Gastroesophageal sphincter (tissue), 3 donors: ENCODE results near the gene NIPBL.
"Not testable (repeated sequence)": the region's sequence is repeated elsewhere in the genome, so short reads cannot be mapped to it uniquely, and the experiment has no call there.

ENCODE experiments used
- POLR2A ChIP-seq, 2 donors: fragments of 450-650 bp; IDR thresholded peaks; one replicate each; pipeline ENCODE4 v1.6.1; 2017; ENCODE audit warnings: antibody characterized with exemption in 2 of 2, mild to moderate bottlenecking in 2 of 2, moderate library complexity in 1 of 2
- TF ChIP-seq, protein P1 (sequence below), 4 experiments: fragments of 200-600 bp in 2 of 4; fragments of 450-650 bp in 2 of 4; sonication (generic) in 1 of 4; IDR thresholded peaks; one replicate each; pipeline ENCODE4 v1.5.1; 2017 to 2019; ENCODE audit warnings: antibody characterized with exemption in 4 of 4, mild to moderate bottlenecking in 2 of 4, moderate library complexity in 2 of 4

DNA sequence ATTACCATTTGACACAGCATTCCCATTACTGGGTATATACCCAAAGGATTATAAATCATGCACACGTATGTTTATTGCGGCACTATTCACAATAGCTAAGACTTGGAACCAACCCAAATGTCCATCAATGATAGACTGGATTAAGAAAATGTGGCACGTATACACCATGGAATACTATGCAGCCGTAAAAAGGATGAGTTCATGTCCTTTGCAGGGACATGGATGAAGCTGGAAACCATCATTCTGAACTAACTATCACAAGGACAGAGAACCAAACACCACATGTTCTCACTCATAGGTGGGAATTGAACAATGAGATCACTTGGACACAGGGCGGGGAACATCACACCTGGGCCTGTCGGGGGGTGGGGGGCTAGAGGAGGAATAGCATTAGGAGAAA lies 23.7 kb upstream of the NIPBL start:
- TF ChIP-seq, protein P1, sequence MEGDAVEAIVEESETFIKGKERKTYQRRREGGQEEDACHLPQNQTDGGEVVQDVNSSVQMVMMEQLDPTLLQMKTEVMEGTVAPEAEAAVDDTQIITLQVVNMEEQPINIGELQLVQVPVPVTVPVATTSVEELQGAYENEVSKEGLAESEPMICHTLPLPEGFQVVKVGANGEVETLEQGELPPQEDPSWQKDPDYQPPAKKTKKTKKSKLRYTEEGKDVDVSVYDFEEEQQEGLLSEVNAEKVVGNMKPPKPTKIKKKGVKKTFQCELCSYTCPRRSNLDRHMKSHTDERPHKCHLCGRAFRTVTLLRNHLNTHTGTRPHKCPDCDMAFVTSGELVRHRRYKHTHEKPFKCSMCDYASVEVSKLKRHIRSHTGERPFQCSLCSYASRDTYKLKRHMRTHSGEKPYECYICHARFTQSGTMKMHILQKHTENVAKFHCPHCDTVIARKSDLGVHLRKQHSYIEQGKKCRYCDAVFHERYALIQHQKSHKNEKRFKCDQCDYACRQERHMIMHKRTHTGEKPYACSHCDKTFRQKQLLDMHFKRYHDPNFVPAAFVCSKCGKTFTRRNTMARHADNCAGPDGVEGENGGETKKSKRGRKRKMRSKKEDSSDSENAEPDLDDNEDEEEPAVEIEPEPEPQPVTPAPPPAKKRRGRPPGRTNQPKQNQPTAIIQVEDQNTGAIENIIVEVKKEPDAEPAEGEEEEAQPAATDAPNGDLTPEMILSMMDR (IDR thresholded peaks at IDR 0.05): not testable (repeated sequence)
- not testable (repeated sequence) for TF ChIP-seq POLR2A (IDR thresholded peaks at IDR 0.05)
